LNCaP clone FGC (cell line): Measurements from ENCODE around the gene PHACTR3.

Experiments
- DNase-seq: peaks from one replicate; pipeline ENCODE4 v3.0.0-alpha.2; 2011; ENCODE audit warnings: low read depth
- H3K4me3 ChIP-seq: 2 replicates; pipeline ENCODE4 v1.5.1; 2011; ENCODE audit warnings: mild to moderate bottlenecking, low read depth, low read length, control low read depth
- CTCF ChIP-seq: IDR thresholded peaks from 2 replicates; pipeline ENCODE4 v1.5.1; 2012; ENCODE audit warnings: mild to moderate bottlenecking; ENCODE audit not compliant: control insufficient read depth, insufficient read depth; ENCODE audit errors: extremely low read depth

The PHACTR3 gene

GRCh38 chr20:59804871-59805665 lies 200.7 kb downstream of the PHACTR3 start:
- no peak for TF ChIP-seq CTCF
- DNase-seq = no peak
- no peak overlapping the region for H3K4me3 ChIP-seq

GRCh38 chr20:59805786-59806577 lies 201.6 kb downstream of the PHACTR3 start:
- H3K4me3 ChIP-seq = no peak overlapping the region
- no peak for TF ChIP-seq CTCF
- DNase-seq = no peak

GRCh38 chr20:59806578-59806975 lies 202.2 kb downstream of the PHACTR3 start:
- no peak for TF ChIP-seq CTCF
- DNase-seq = no peak
- H3K4me3 ChIP-seq = no peak overlapping the region

GRCh38 chr20:59807909-59808728 lies 203.8 kb downstream of the PHACTR3 start:
- TF ChIP-seq CTCF = no peak
- no peak for DNase-seq

GRCh38 chr20:59808729-59809381 lies 204.5 kb downstream of the PHACTR3 start:
- no peak for DNase-seq
- no peak for TF ChIP-seq CTCF
- H3K4me3 ChIP-seq = no peak overlapping the region

More at GRCh38 chr20:59807909-59808728, 203.8 kb downstream of the PHACTR3 start:
- no peak overlapping the region for H3K4me3 ChIP-seq
